GM23338 (cell line): Measurements from ENCODE around the gene PRKCQ. TPM values are rescaled to one million over a fixed set of nuclear protein-coding genes. Genes with fewer than 3 reads are reported as not detected.

Experiments used
- ATAC-seq: fragments of 200-7000 bp; cut with Tn5 transposase; 3 replicates; pipeline ENCODE4 v1.9.1; 2020
- DNase-seq: peaks from one replicate; pipeline ENCODE4 v3.0.0-alpha.2; 2015; ENCODE audit warnings: low spot score
- H2AFZ ChIP-seq: fragments of 200-600 bp; sonication (generic); 2 replicates; pipeline ENCODE4 v1.8.0; 2016; ENCODE audit warnings: antibody characterized with exemption, mild to moderate bottlenecking, moderate library complexity
- H3F3A ChIP-seq: fragments of 200-600 bp; sonication (generic); replicated peaks from 2 replicates; pipeline ENCODE4 v1.8.0; 2017; ENCODE audit warnings: antibody characterized with exemption, mixed run types, low read depth
- H3K27ac ChIP-seq: fragments of 200-600 bp; sonication (generic); 2 replicates; pipeline ENCODE4 v1.6.1; 2016; ENCODE audit warnings: low read depth
- H3K27me3 ChIP-seq: fragments of 200-600 bp; sonication (generic); 2 replicates; pipeline ENCODE4 v1.8.0; 2016; ENCODE audit warnings: mild to moderate bottlenecking, mixed run types, moderate library complexity; ENCODE audit not compliant: insufficient read depth
- H3K36me3 ChIP-seq: fragments of 200-600 bp; sonication (generic); 2 replicates; pipeline ENCODE4 v1.8.0; 2016; ENCODE audit warnings: mild to moderate bottlenecking; ENCODE audit not compliant: insufficient read depth
- H3K4me1 ChIP-seq: fragments of 200-600 bp; sonication (generic); 2 replicates; pipeline ENCODE4 v1.8.0; 2016; ENCODE audit warnings: mild to moderate bottlenecking, moderate library complexity; ENCODE audit not compliant: insufficient read depth
- H3K4me2 ChIP-seq: fragments of 200-600 bp; sonication (generic); 2 replicates; pipeline ENCODE4 v1.7.1; 2017; ENCODE audit warnings: mixed run types
- H3K4me3 ChIP-seq: fragments of 200-600 bp; sonication (generic); 2 replicates; pipeline ENCODE4 v1.6.1; 2016; ENCODE audit warnings: mixed run types
- H3K79me2 ChIP-seq: fragments of 200-600 bp; sonication (generic); replicated peaks from 2 replicates; pipeline ENCODE4 v1.8.0; 2017; ENCODE audit warnings: mild to moderate bottlenecking; ENCODE audit not compliant: insufficient read depth
- H3K9me2 ChIP-seq: fragments of 200-600 bp; sonication (generic); 2 replicates; pipeline ENCODE4 v1.8.0; 2017; ENCODE audit not compliant: insufficient read depth
- H4K20me1 ChIP-seq: fragments of 200-600 bp; sonication (generic); replicated peaks from 2 replicates; pipeline ENCODE4 v1.8.0; 2017; ENCODE audit warnings: mild to moderate bottlenecking; ENCODE audit not compliant: insufficient read depth
- H3K27ac Mint-ChIP-seq: 2 replicates; pipeline ENCODE4 v1.8.0; 2020; ENCODE audit warnings: inconsistent platforms, mild to moderate bottlenecking, moderate library complexity, mixed read lengths
- H3K27me3 Mint-ChIP-seq: 3 replicates; pipeline ENCODE4 v1.8.0; 2022; ENCODE audit warnings: low read depth, mild to moderate bottlenecking, moderate library complexity, mixed read lengths, inconsistent platforms; ENCODE audit not compliant: insufficient read depth, poor library complexity
- H3K36me3 Mint-ChIP-seq: 3 replicates; pipeline ENCODE4 v1.8.0; 2021; ENCODE audit warnings: low read depth, mild to moderate bottlenecking, inconsistent platforms, moderate library complexity, mixed read lengths
- H3K4me1 Mint-ChIP-seq: 3 replicates; pipeline ENCODE4 v1.8.0; 2020; ENCODE audit warnings: mild to moderate bottlenecking, inconsistent platforms, mixed read lengths
- H3K4me3 Mint-ChIP-seq: 3 replicates; pipeline ENCODE4 v1.8.0; 2021; ENCODE audit warnings: moderate library complexity, mild to moderate bottlenecking, inconsistent platforms, mixed read lengths
- H3K9me3 Mint-ChIP-seq: 3 replicates; pipeline ENCODE4 v1.8.0; 2020; ENCODE audit warnings: moderate library complexity, mild to moderate bottlenecking, inconsistent platforms, mixed read lengths
- CREB1 ChIP-seq: fragments of 250-450 bp; sonication (Bioruptor Pico); IDR thresholded peaks from 2 replicates; pipeline ENCODE4 v1.5.0; 2020; ENCODE audit warnings: low read depth, mild to moderate bottlenecking, moderate library complexity
- CTCF ChIP-seq, 2 experiments: fragments of 200-600 bp in 1 of 2; sonication (generic) in 1 of 2; conservative IDR thresholded peaks; 2 replicates each; pipeline versions ENCODE4 v1.5.1 to v1.6.1; 2016 to 2017; ENCODE audit warnings: antibody characterized with exemption in 2 of 2, low read depth in 2 of 2, mild to moderate bottlenecking in 2 of 2, moderate library complexity in 1 of 2
- ETS1 ChIP-seq: IDR thresholded peaks from 2 replicates; pipeline ENCODE4 v1.6.1; 2016; ENCODE audit warnings: antibody characterized with exemption
- EZH2 ChIP-seq: fragments of 200-600 bp; sonication (generic); IDR thresholded peaks from one replicate; pipeline ENCODE4 v1.8.0; 2017; ENCODE audit warnings: antibody characterized with exemption, mild to moderate bottlenecking, low read depth; ENCODE audit not compliant: unreplicated experiment
- EZH2phosphoT487 ChIP-seq: fragments of 200-600 bp; sonication (generic); IDR thresholded peaks from one replicate; pipeline ENCODE4 v1.8.1; 2018; ENCODE audit warnings: antibody characterized with exemption; ENCODE audit not compliant: unreplicated experiment
- JUNB ChIP-seq: IDR thresholded peaks from one replicate; pipeline ENCODE4 v1.6.1; 2016; ENCODE audit warnings: antibody characterized with exemption; ENCODE audit not compliant: unreplicated experiment
- NANOG ChIP-seq: IDR thresholded peaks from 2 replicates; pipeline ENCODE4 v1.6.1; 2016; ENCODE audit warnings: antibody characterized with exemption, borderline replicate concordance
- POLR2AphosphoS5 ChIP-seq: IDR thresholded peaks from 2 replicates; pipeline ENCODE4 v1.6.1; 2016; ENCODE audit warnings: antibody characterized with exemption, low read depth
- STAT1 ChIP-seq: IDR thresholded peaks from one replicate; pipeline ENCODE4 v1.6.1; 2016; ENCODE audit warnings: antibody characterized with exemption; ENCODE audit not compliant: unreplicated experiment
- ZNF114 ChIP-seq: fragments of 250-450 bp; sonication (Bioruptor Pico); IDR thresholded peaks from 2 replicates; pipeline ENCODE4 v1.5.0; 2020; ENCODE audit warnings: mild to moderate bottlenecking, moderate library complexity
- ZNF331 ChIP-seq: fragments of 250-450 bp; sonication (Bioruptor Pico); IDR thresholded peaks from 2 replicates; pipeline ENCODE4 v1.5.0; 2020; ENCODE audit warnings: low read depth, mild to moderate bottlenecking, moderate library complexity
- polyA plus RNA-seq: library from polyadenylated mRNA; unstranded; fragments of >200 nt; fragmentation: Nextera tagmentation; extraction: Ambion mirVana; gene quantifications from 2 replicates; pipeline ENCODE4 v1.2.1, GENCODE V29; 2016
- total RNA-seq: library from RNA; depleted of rRNA; stranded (reverse); fragments of >200 nt; shearing (Covaris generic); gene quantifications from 2 replicates; pipeline ENCODE4 v1.2.3, GENCODE V29; 2014
- TF ChIP-seq, protein P1 (sequence below): fragments of 250-450 bp; sonication (Bioruptor Pico); IDR thresholded peaks from 2 replicates; pipeline ENCODE4 v1.5.0; 2020; ENCODE audit warnings: mild to moderate bottlenecking, moderate library complexity
- TF ChIP-seq, protein P2 (sequence below): IDR thresholded peaks from one replicate; pipeline ENCODE4 v1.6.1; 2018; ENCODE audit warnings: antibody characterized with exemption; ENCODE audit not compliant: unreplicated experiment

Gene PRKCQ
- total and polyA plus RNA-seq, 2 experiments from 2014 or later, result 12.6 to 28.5 TPM

DNA sequence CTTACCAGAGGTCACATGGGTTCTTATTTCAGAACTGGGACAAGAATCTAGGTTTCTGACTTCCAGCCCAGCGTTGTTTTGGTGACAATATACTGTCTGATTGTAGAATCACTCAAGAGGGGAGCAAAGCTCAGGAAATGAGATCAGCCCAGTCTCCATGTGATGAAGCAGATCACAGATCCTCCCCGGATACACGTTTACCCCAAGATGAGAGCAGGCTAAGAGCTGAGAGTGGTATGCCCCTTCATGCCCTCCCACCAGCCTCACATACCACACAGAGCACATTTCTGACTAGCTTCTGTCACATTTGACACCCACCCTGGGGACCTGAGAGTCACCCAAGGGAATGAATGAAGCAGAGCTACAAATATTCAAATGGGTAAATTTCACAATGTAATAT, 27.1 kb upstream of the PRKCQ start:
- no peak overlapping the region for H3K27ac Mint-ChIP-seq

More for the DNA sequence above, 27.1 kb upstream of the PRKCQ start:
- 0 out of 2 replicates have a peak, but pooled peaks cover 3% of the 10 kb centered on the region for H3F3A ChIP-seq
- no peak for ATAC-seq
- H3K79me2 ChIP-seq, result no peaks in the 10 kb centered on the region
- TF ChIP-seq NANOG, result no peak
- no peak for TF ChIP-seq JUNB
- no peak for TF ChIP-seq CTCF (conservative IDR thresholded peaks at IDR 0.05; ENCODE audit: low read depth in 2 of 2)
- TF ChIP-seq CREB1, result no peak
- TF ChIP-seq, protein P1, sequence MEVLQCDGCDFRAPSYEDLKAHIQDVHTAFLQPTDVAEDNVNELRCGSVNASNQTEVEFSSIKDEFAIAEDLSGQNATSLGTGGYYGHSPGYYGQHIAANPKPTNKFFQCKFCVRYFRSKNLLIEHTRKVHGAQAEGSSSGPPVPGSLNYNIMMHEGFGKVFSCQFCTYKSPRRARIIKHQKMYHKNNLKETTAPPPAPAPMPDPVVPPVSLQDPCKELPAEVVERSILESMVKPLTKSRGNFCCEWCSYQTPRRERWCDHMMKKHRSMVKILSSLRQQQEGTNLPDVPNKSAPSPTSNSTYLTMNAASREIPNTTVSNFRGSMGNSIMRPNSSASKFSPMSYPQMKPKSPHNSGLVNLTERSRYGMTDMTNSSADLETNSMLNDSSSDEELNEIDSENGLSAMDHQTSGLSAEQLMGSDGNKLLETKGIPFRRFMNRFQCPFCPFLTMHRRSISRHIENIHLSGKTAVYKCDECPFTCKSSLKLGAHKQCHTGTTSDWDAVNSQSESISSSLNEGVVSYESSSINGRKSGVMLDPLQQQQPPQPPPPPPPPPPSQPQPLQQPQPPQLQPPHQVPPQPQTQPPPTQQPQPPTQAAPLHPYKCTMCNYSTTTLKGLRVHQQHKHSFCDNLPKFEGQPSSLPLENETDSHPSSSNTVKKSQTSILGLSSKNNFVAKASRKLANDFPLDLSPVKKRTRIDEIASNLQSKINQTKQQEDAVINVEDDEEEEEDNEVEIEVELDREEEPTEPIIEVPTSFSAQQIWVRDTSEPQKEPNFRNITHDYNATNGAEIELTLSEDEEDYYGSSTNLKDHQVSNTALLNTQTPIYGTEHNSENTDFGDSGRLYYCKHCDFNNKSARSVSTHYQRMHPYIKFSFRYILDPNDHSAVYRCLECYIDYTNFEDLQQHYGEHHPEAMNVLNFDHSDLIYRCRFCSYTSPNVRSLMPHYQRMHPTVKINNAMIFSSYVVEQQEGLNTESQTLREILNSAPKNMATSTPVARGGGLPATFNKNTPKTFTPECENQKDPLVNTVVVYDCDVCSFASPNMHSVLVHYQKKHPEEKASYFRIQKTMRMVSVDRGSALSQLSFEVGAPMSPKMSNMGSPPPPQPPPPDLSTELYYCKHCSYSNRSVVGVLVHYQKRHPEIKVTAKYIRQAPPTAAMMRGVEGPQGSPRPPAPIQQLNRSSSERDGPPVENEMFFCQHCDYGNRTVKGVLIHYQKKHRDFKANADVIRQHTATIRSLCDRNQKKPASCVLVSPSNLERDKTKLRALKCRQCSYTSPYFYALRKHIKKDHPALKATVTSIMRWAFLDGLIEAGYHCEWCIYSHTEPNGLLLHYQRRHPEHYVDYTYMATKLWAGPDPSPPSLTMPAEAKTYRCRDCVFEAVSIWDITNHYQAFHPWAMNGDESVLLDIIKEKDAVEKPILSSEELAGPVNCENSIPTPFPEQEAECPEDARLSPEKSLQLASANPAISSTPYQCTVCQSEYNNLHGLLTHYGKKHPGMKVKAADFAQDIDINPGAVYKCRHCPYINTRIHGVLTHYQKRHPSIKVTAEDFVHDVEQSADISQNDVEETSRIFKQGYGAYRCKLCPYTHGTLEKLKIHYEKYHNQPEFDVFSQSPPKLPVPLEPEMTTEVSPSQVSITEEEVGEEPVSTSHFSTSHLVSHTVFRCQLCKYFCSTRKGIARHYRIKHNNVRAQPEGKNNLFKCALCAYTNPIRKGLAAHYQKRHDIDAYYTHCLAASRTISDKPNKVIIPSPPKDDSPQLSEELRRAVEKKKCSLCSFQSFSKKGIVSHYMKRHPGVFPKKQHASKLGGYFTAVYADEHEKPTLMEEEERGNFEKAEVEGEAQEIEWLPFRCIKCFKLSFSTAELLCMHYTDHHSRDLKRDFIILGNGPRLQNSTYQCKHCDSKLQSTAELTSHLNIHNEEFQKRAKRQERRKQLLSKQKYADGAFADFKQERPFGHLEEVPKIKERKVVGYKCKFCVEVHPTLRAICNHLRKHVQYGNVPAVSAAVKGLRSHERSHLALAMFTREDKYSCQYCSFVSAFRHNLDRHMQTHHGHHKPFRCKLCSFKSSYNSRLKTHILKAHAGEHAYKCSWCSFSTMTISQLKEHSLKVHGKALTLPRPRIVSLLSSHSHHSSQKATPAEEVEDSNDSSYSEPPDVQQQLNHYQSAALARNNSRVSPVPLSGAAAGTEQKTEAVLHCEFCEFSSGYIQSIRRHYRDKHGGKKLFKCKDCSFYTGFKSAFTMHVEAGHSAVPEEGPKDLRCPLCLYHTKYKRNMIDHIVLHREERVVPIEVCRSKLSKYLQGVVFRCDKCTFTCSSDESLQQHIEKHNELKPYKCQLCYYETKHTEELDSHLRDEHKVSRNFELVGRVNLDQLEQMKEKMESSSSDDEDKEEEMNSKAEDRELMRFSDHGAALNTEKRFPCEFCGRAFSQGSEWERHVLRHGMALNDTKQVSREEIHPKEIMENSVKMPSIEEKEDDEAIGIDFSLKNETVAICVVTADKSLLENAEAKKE (CRISPR knock-in tag), result no peak
- TF ChIP-seq STAT1, result no peak
- no peak for TF ChIP-seq ETS1
- TF ChIP-seq, protein P2, sequence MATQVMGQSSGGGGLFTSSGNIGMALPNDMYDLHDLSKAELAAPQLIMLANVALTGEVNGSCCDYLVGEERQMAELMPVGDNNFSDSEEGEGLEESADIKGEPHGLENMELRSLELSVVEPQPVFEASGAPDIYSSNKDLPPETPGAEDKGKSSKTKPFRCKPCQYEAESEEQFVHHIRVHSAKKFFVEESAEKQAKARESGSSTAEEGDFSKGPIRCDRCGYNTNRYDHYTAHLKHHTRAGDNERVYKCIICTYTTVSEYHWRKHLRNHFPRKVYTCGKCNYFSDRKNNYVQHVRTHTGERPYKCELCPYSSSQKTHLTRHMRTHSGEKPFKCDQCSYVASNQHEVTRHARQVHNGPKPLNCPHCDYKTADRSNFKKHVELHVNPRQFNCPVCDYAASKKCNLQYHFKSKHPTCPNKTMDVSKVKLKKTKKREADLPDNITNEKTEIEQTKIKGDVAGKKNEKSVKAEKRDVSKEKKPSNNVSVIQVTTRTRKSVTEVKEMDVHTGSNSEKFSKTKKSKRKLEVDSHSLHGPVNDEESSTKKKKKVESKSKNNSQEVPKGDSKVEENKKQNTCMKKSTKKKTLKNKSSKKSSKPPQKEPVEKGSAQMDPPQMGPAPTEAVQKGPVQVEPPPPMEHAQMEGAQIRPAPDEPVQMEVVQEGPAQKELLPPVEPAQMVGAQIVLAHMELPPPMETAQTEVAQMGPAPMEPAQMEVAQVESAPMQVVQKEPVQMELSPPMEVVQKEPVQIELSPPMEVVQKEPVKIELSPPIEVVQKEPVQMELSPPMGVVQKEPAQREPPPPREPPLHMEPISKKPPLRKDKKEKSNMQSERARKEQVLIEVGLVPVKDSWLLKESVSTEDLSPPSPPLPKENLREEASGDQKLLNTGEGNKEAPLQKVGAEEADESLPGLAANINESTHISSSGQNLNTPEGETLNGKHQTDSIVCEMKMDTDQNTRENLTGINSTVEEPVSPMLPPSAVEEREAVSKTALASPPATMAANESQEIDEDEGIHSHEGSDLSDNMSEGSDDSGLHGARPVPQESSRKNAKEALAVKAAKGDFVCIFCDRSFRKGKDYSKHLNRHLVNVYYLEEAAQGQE, result no peak
- no peak for TF ChIP-seq ZNF331 (CRISPR knock-in tag)
- no peak for TF ChIP-seq ZNF114 (CRISPR knock-in tag)
- TF ChIP-seq EZH2phosphoT487, result no peak
- TF ChIP-seq POLR2AphosphoS5, result no peak
- no peak for TF ChIP-seq EZH2
- no peak overlapping the region for H3K4me3 ChIP-seq
- H3K4me1 ChIP-seq, result peaks cover 13% of the 10 kb centered on the region; the same call in 1 of the 2 replicates
- H2AFZ ChIP-seq, result no peak overlapping the region
- H3K9me3 Mint-ChIP-seq, result peaks cover 13% of the 10 kb centered on the region
- DNase-seq, result no peak
- H3K36me3 Mint-ChIP-seq, result peaks cover 9% of the 10 kb centered on the region
- H4K20me1 ChIP-seq, result no peaks in the 10 kb centered on the region
- H3K36me3 ChIP-seq, result no peaks in the 10 kb centered on the region; the same call in 1 of the 2 replicates
- H3K27ac ChIP-seq, result no peak overlapping the region
- no peaks in the 10 kb centered on the region for H3K27me3 Mint-ChIP-seq
- no peak overlapping the region for H3K4me3 Mint-ChIP-seq
- no peak overlapping the region for H3K4me2 ChIP-seq
- H3K27me3 ChIP-seq, result no peaks in the 10 kb centered on the region
- H3K4me1 Mint-ChIP-seq, result peaks cover 13% of the 10 kb centered on the region; the same call in 2 of the 3 replicates
- H3K9me2 ChIP-seq, result no peaks in the 10 kb centered on the region
